OCI-LY7 (cell line): Measurements from ENCODE around the gene TTLL10. TPM values are rescaled to one million over a fixed set of nuclear protein-coding genes. Genes with fewer than 3 reads are reported as not detected.

Source experiments
- BruUV-seq: library from RNA; stranded (reverse); fragments of 400-500 nt; replicated peaks from 2 replicates; lab custom pipeline; 2021; lab: Mats Ljungman, UMichigan
- CTCF ChIA-PET: fragments of 300-600 bp; sonication (Branson Sonifier 250); formaldehyde crosslinking; loops from one replicate; lab custom pipeline; 2022; ENCODE audit warnings: antibody characterized with exemption; ENCODE audit not compliant: unreplicated experiment; lab: Charles Lee
- POLR2A ChIA-PET: fragments of 300-600 bp; sonication (Branson Sonifier 250); formaldehyde crosslinking; loops from one replicate; lab custom pipeline; 2022; ENCODE audit warnings: antibody characterized with exemption; lab: Charles Lee
- DNase-seq: peaks from one replicate; pipeline ENCODE4 v3.0.0-alpha.2; 2015; ENCODE audit warnings: low spot score
- H2AFZ ChIP-seq: fragments of 200-600 bp; sonication (generic), shearing (Covaris generic); 2 replicates; pipeline ENCODE4 v1.6.1; 2014; ENCODE audit warnings: mild to moderate bottlenecking, antibody characterized with exemption, low read length, moderate library complexity
- H3K27ac ChIP-seq: fragments of 200-600 bp; sonication (generic); 2 replicates; pipeline ENCODE4 v1.5.1; 2014; ENCODE audit warnings: mixed run types, low read depth, mild to moderate bottlenecking, moderate library complexity, low read length, inconsistent platforms; ENCODE audit not compliant: poor library complexity, severe bottlenecking
- H3K36me3 ChIP-seq: fragments of 200-600 bp; sonication (generic); 2 replicates; pipeline ENCODE4 v1.6.1; 2014; ENCODE audit warnings: mild to moderate bottlenecking, antibody characterized with exemption, low read length, moderate library complexity, mixed read lengths; ENCODE audit not compliant: insufficient read depth
- H3K4me1 ChIP-seq: fragments of 200-600 bp; sonication (generic); 2 replicates; pipeline ENCODE4 v1.5.1; 2014; ENCODE audit warnings: mild to moderate bottlenecking, low read length; ENCODE audit not compliant: insufficient read depth, poor library complexity, severe bottlenecking
- H3K4me2 ChIP-seq: fragments of 200-600 bp; sonication (generic); 2 replicates; pipeline ENCODE4 v1.6.1; 2014; ENCODE audit warnings: mild to moderate bottlenecking, low read length
- H3K4me3 ChIP-seq: fragments of 200-600 bp; sonication (generic); 2 replicates; pipeline ENCODE4 v1.5.1; 2014; ENCODE audit warnings: mild to moderate bottlenecking, low read depth, low read length; ENCODE audit not compliant: poor library complexity, severe bottlenecking
- H3K79me2 ChIP-seq: fragments of 200-600 bp; sonication (generic); 2 replicates; pipeline ENCODE4 v1.6.1; 2016; ENCODE audit warnings: low read depth, mild to moderate bottlenecking, low read length, moderate library complexity, mixed read lengths; ENCODE audit not compliant: insufficient read depth
- H3K9me2 ChIP-seq: fragments of 200-600 bp; sonication (generic); 2 replicates; pipeline ENCODE4 v1.6.1; 2016; ENCODE audit warnings: mild to moderate bottlenecking, low read length, mixed read lengths; ENCODE audit not compliant: insufficient read depth
- H3K9me3 ChIP-seq: fragments of 200-600 bp; sonication (generic); 2 replicates; pipeline ENCODE4 v1.6.1; 2014; ENCODE audit warnings: mild to moderate bottlenecking, mixed run types, low read length, mixed read lengths
- H4K20me1 ChIP-seq: fragments of 200-600 bp; sonication (generic); 2 replicates; pipeline ENCODE4 v1.6.1; 2014; ENCODE audit warnings: mild to moderate bottlenecking, antibody characterized with exemption, low read length, moderate library complexity, mixed read lengths; ENCODE audit not compliant: insufficient read depth
- EZH2phosphoT487 ChIP-seq: fragments of 200-600 bp; sonication (generic); IDR thresholded peaks from 2 replicates; pipeline ENCODE4 v1.6.1; 2018; ENCODE audit warnings: low read depth, borderline replicate concordance, mild to moderate bottlenecking, mixed run types, antibody characterized with exemption, low read length, moderate library complexity, mixed read lengths
- intact Hi-C: fragments of 100-400 bp; cut with micrococcal nuclease; formaldehyde crosslinking; loops from one replicate; pipeline ENCODE4 v1.10.0; 2022; ENCODE audit not compliant: unreplicated experiment
- total RNA-seq, 2 experiments: library from RNA; depleted of rRNA in 1 of 2; stranded (reverse); fragments of >200 nt in 1 of 2; shearing (Covaris generic) in 1 of 2; gene quantifications; 2 replicates each; pipeline ENCODE4 v1.2.3, GENCODE V29; 2014 to 2022
- TF ChIP-seq, protein P1 (sequence below): fragments of 200-600 bp; sonication (generic); conservative IDR thresholded peaks from 2 replicates; pipeline ENCODE4 v1.5.1; 2014; ENCODE audit warnings: mild to moderate bottlenecking, antibody characterized with exemption, low read length, moderate library complexity, mixed read lengths

Gene TTLL10
- total RNA-seq, 2 experiments from 2014 or later: not detected

DNA sequence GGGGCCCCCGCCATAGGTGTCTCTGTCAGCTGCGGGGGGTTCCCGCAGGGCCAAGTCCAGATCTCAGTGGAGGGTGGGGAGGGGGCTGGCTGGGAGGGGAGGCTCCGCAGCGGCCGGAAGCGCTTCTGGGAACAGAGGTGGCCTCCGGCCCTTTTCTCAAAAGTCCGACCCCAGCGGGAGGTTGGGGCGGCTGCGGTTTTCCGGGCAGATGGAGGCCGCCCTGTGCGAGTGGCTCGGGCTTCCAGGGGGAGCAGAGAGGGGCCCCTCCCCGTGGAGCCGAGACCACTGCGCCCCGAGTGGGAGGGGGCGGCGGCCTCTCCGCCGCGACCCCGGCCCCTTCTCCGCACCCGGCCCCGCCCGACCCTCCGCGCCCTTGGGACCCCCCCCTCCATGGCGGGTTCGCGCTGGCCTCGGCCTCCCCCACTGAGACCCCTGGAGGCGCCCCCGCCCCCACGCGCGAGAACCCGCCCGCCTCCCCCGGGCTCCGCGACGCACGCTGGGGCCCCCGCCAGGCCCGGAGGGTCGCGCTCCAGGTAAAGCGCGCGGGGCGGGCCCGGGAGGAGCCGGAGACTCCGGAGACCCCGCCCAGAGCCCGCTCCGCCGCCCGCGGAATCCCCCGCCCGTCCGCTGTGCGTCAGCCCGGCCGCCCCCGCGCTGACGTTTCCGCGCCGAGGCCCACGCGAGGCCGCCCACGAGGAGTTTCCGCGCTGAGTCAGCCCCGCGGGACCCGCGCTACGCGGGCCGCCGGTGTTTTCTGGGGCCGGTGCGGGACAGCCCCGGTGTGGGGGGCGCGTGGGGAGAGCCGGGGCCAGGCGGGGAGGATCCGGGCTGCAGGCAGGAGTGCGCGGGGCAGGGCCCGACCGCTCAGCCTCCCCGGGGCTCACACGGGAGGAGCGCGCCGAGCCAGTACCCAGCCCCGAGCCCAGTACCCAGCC, 27.5 kb downstream of the TTLL10 start:
- Histone ChIP-seq H3K4me1 (no peaks in the 10 kb centered on the region), H3K4me3 (no peak overlapping the region), H3K9me2 (no peaks in the 10 kb centered on the region), H3K9me3 (no peaks in the 10 kb centered on the region), H3K27ac (no peak overlapping the region), H3K79me2 (no peaks in the 10 kb centered on the region), H2AFZ (no peak overlapping the region), H4K20me1 (no peaks in the 10 kb centered on the region), H3K4me2 (no peak overlapping the region), H3K36me3 (no peaks in the 10 kb centered on the region)
- BruUV-seq: no TSS peak
- ChIA-PET POLR2A (no interaction called here), CTCF (no interaction called here)
- TF ChIP-seq, protein P1, sequence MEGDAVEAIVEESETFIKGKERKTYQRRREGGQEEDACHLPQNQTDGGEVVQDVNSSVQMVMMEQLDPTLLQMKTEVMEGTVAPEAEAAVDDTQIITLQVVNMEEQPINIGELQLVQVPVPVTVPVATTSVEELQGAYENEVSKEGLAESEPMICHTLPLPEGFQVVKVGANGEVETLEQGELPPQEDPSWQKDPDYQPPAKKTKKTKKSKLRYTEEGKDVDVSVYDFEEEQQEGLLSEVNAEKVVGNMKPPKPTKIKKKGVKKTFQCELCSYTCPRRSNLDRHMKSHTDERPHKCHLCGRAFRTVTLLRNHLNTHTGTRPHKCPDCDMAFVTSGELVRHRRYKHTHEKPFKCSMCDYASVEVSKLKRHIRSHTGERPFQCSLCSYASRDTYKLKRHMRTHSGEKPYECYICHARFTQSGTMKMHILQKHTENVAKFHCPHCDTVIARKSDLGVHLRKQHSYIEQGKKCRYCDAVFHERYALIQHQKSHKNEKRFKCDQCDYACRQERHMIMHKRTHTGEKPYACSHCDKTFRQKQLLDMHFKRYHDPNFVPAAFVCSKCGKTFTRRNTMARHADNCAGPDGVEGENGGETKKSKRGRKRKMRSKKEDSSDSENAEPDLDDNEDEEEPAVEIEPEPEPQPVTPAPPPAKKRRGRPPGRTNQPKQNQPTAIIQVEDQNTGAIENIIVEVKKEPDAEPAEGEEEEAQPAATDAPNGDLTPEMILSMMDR: no peak
- TF ChIP-seq EZH2phosphoT487: no peak
- DNase-seq: no peak
- intact Hi-C loops: no loop called here

DNA sequence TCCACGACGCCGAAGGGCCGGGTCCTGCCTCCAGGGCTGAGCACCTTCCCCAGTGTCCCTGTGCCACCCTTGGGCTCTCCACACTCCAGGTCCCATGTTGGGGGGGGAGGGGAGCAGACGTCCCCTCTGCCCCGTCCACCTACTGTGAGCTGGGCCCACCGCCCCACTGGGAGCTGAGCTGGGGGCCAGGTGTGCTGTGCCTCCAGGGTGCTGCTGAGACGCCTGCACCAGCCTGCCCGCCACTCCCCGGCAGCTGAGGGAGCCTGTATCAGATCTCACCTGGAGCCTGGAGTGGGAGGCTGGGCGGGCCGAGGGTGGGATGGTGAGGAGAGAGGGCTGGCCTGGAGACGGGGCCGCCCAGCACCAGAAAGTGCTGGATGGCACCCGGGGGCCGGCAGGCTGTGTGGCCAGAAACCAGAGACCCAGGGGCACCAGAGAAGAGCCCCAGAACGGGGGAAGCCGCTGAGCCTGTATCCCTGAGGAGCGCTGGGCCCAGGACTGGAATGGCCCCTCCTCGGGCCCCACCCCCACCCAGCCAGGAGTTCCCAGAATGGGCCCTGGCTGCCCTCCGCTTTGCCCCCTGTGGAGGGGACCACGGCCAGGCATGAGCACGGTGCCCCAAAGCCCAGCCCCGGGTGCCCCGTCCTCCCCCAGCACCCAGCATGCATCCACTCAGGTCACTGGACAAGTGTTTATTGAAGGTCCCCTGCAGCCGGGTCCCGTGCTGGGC, 29.3 kb downstream of the TTLL10 start:
- H3K4me2 ChIP-seq: no peak overlapping the region
- CTCF ChIA-PET: no interaction called here
- H4K20me1 ChIP-seq: no peaks in the 10 kb centered on the region
- POLR2A ChIA-PET: no interaction called here
- TF ChIP-seq, protein P1: no peak
- TF ChIP-seq EZH2phosphoT487: no peak
- no peaks in the 10 kb centered on the region for H3K9me2 ChIP-seq
- H3K79me2 ChIP-seq: no peaks in the 10 kb centered on the region
- intact Hi-C loops: no loop called here
- no peak for DNase-seq
- H3K9me3 ChIP-seq: no peaks in the 10 kb centered on the region
- H3K4me1 ChIP-seq: peaks cover 7% of the 10 kb centered on the region
- H2AFZ ChIP-seq: no peak overlapping the region
- no peak overlapping the region for H3K27ac ChIP-seq
- no peaks in the 10 kb centered on the region for H3K36me3 ChIP-seq
- no TSS peak for BruUV-seq
- H3K4me3 ChIP-seq: no peak overlapping the region
